ENCODE measurements around the gene TBC1D10B. TPM values are rescaled to one million over a fixed set of nuclear protein-coding genes. Genes with fewer than 3 reads are reported as not detected.

TBC1D10B gene
- 10 to 100 TPM; 16.8 to 44.6 (median 18.8) TPM for total RNA-seq

- TF ChIP-seq, protein P1, sequence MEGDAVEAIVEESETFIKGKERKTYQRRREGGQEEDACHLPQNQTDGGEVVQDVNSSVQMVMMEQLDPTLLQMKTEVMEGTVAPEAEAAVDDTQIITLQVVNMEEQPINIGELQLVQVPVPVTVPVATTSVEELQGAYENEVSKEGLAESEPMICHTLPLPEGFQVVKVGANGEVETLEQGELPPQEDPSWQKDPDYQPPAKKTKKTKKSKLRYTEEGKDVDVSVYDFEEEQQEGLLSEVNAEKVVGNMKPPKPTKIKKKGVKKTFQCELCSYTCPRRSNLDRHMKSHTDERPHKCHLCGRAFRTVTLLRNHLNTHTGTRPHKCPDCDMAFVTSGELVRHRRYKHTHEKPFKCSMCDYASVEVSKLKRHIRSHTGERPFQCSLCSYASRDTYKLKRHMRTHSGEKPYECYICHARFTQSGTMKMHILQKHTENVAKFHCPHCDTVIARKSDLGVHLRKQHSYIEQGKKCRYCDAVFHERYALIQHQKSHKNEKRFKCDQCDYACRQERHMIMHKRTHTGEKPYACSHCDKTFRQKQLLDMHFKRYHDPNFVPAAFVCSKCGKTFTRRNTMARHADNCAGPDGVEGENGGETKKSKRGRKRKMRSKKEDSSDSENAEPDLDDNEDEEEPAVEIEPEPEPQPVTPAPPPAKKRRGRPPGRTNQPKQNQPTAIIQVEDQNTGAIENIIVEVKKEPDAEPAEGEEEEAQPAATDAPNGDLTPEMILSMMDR (IDR thresholded peaks at IDR 0.05; ENCODE audit: low read depth): no peak
These were observed at the start of gene TBC1D10B for GRCh38 chr16:30370456-30371247. Gene TBC1D10B (minus strand): TSS chr16:30370494. CDS start chr16:30370183, 311 bp downstream.

DNA sequence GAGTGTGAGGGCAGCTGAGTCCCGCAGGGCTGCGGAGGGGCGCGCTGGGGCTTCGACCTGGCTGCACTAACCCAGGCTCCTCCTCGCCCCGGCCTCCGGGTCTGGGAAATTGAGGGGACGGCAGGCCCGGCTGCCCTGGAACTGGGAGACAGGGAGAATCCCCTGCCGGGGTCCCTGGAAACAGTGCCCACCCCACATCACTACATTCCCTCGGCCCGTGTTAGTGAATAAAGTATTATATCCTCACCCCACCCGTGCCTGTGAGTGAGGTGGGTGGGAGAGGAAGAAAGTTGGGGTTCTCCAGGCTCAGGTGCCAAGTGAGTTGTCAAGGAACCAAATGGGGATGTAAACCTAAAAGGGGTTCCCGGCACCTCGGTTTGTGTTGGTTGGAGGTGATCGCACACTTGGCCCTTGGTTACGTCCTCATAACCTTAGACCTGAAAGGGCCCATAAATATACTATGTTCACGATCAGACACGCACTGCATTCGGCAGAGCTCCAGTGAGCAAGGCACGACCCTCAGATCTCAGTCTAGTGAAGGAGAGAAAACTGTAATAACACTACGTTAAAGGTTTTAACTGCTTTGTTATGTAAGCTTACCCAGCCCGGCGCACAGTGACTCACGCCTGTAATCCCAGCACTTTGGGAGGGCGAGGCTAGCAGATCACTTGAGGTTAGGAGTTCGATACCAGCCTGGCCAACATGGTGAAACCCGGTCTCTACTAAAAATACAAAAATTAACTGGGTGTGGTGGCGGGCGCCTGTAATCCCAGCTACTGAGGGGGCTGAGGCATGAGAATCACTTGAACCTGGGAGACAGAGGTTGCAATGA lies 48.3 kb upstream of the TBC1D10B start:
- TF ChIP-seq, protein P1 (IDR thresholded peaks at IDR 0.05; ENCODE audit: low read depth): no peak

DNA sequence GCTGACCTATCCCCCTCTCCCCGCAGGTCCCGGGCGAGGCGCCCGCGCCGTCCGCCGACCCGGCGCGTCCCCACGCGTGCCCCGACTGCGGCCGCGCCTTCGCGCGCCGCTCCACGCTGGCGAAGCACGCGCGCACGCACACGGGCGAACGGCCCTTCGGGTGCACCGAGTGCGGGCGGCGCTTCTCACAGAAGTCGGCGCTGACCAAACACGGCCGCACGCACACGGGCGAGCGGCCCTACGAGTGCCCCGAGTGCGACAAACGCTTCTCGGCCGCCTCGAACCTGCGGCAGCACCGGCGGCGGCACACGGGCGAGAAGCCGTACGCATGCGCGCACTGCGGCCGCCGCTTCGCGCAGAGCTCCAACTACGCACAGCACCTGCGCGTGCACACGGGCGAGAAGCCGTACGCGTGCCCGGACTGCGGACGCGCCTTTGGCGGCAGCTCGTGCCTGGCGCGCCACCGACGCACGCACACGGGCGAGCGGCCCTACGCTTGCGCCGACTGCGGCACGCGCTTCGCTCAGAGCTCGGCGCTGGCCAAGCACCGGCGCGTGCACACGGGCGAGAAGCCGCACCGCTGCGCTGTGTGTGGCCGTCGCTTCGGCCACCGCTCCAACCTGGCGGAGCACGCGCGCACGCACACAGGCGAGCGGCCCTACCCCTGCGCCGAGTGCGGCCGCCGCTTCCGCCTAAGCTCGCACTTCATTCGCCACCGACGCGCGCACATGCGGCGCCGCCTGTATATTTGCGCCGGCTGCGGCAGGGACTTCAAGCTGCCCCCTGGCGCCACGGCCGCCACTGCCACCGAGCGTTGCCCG lies 47.4 kb upstream of the TBC1D10B start:
- TF ChIP-seq, protein P1 (IDR thresholded peaks at IDR 0.05; ENCODE audit: low read depth): no peak

DNA sequence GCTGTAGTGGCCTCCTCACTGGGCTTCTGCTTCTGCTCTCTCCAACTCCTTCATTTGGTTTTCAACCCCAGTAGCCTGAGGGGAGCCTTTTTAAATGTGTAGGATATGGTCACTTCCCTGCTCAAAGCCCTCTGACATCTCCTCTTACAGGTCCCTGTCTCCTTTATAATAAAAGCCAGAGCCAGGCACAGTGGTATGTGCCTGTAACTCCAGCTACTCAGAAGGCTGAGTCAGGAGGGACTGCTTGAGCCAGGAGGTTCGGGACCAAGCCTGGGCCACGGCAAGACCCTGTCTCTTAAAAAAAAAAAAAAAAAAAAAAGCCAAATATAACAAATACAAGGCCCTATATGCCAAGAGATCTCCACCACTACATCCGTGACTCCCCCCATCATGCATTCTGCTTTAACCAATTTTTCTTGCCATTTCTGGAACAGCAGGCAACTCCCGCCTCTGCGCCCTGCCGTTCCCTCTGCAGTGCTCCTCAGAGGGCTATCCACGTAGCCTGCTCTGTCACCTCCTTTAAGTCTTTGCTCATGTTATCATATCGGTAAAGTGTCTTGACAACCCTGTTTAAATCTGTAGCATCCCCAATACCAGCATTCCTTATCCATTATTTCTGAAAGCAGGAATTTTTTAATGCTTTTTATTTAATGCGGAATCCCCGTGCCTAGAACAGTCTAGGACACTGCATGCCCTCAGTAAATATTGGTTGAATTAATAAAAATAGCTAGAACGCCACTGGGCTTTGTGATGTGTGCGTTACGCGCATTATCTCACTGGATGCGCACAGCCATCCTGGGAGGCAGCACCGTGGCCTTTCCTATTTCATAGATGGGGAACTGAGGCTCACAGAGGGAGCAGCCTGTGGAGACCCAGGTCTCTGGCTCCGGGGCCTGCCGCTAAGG lies 46.6 kb upstream of the TBC1D10B start:
- TF ChIP-seq, protein P1 (IDR thresholded peaks at IDR 0.05; ENCODE audit: low read depth): no peak

- TF ChIP-seq, protein P1 (IDR thresholded peaks at IDR 0.05; ENCODE audit: low read depth): no peak
These were observed 45.8 kb upstream of the TBC1D10B start for GRCh38 chr16:30416047-30416603.

DNA sequence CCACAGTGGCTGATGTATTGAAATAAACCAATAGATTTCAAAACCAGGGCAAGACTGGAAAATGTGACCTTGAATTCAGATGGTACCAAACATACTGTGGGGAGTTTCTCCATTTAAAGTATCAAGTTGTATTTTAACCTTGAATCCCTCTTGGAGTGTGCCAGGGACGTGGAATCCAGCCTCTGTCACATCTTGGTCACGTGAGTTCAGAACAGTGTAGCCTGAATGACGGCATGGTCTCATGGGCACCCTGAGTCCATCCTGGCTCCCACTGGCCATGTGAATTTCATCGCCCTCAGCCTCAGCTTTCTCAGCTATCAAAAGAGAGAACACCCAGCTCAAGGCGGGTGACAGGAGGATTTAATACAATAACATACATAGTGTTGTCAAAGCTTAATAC lies 43.9 kb upstream of the TBC1D10B start:
- TF ChIP-seq, protein P1 (IDR thresholded peaks at IDR 0.05; ENCODE audit: low read depth): no peak
